Stomach (tissue), 9 donors: ENCODE results near the gene CCDC88B. TPM values are rescaled to one million over a fixed set of nuclear protein-coding genes. Genes with fewer than 3 reads are reported as not detected.
A peak's percentile ranks its signal among the peaks of the same experiment; 100 is the strongest.

Source experiments
- DNase-seq, 2 donors: peaks; one replicate each; pipeline versions ENCODE4 v3.0.0 to v3.0.0-alpha.2; 2013 to 2019
- H3K27ac ChIP-seq, 5 donors: fragments of 200-600 bp in 4 of 5; sonication (generic) in 4 of 5; one replicate each; pipeline ENCODE4 v1.5.1; 2013 to 2019; ENCODE audit warnings: mild to moderate bottlenecking in 1 of 5, moderate library complexity in 1 of 5
- H3K27me3 ChIP-seq, 3 donors: fragments of 200-600 bp; sonication (generic); one replicate each; pipeline ENCODE4 v1.5.1; 2017 to 2019; ENCODE audit warnings: mixed run types in 1 of 3
- H3K36me3 ChIP-seq, 4 donors: fragments of 200-600 bp; sonication (generic); 1 replicate in 3 of 4; 2 replicates in 1 of 4; pipeline ENCODE4 v1.5.1; 2016 to 2019
- H3K4me1 ChIP-seq, 4 donors: fragments of 200-600 bp; sonication (generic); one replicate each; pipeline ENCODE4 v1.5.1; 2016 to 2019
- H3K4me3 ChIP-seq, 4 donors: fragments of 200-600 bp; sonication (generic) in 3 of 4; one replicate each; pipeline ENCODE4 v1.5.1; 2016 to 2019; ENCODE audit warnings: mild to moderate bottlenecking in 1 of 4
- H3K9me3 ChIP-seq, 4 donors: fragments of 200-600 bp; sonication (generic); one replicate each; pipeline ENCODE4 v1.5.1; 2016 to 2019
- CTCF ChIP-seq, 7 experiments: fragments of 450-650 bp in 4 of 7; fragments of 200-600 bp in 3 of 7; sonication (generic) in 3 of 7; IDR thresholded peaks; one replicate each; pipeline ENCODE4 v1.5.1; 2016 to 2019; ENCODE audit warnings: antibody characterized with exemption in 7 of 7, control low read depth in 2 of 7, mild to moderate bottlenecking in 1 of 7
- EP300 ChIP-seq: sonication (generic); formaldehyde crosslinking; IDR thresholded peaks from one replicate; pipeline ENCODE4 v1.6.1; 2017; ENCODE audit warnings: antibody characterized with exemption
- POLR2A ChIP-seq, 4 donors: fragments of 450-650 bp; IDR thresholded peaks; one replicate each; pipeline ENCODE4 v1.6.1; 2016; ENCODE audit warnings: antibody characterized with exemption in 4 of 4, control low read depth in 2 of 4, mild to moderate bottlenecking in 1 of 4, moderate library complexity in 1 of 4
- POLR2AphosphoS5 ChIP-seq, 3 donors: sonication (generic); formaldehyde crosslinking; IDR thresholded peaks; one replicate each; pipeline ENCODE4 v1.6.1; 2016; ENCODE audit warnings: antibody characterized with exemption in 3 of 3
- WGBS, 5 donors: extraction: QIAGEN DNeasy Blood & Tissue Kit in 3 of 5; methylation state at CpG; one replicate each; pipeline versions ENCODE4 v1.1.5 to v1.1.7; 2013 to 2018; 5-methylcytosine and 5-hydroxymethylcytosine counted together
- intact Hi-C: fragments of 100-400 bp; cut with DNase I; formaldehyde crosslinking; loops from one replicate; pipeline ENCODE4 v1.15.1; 2023; ENCODE audit warnings: low total_unique reads
- polyA plus RNA-seq, 3 donors: library from polyadenylated mRNA; stranded (reverse); fragments of 200-250 nt; gene quantifications; one replicate each; pipeline ENCODE4 v1.2.3, GENCODE V29; 2013
- total RNA-seq, 5 donors: library from RNA; depleted of rRNA; stranded (reverse); fragments of >200 nt; gene quantifications; one replicate each; pipeline versions ENCODE4 v1.1.0 to v1.2.3, GENCODE V29; 2014 to 2016
- donor health status: healthy with polysubstance abuse.
- donor health status: Bipolar disorder and iron deficiency.
- donor health status: healthy.

The CCDC88B gene
- total and polyA plus RNA-seq, 8 donors: 1.8 to 137 (median 37.0) TPM

GRCh38 chr11:64304032-64304315, 36.0 kb upstream of the CCDC88B start:
- H3K4me1 ChIP-seq: peaks cover 49 to 60% (median 56%) of the 10 kb centered on the region in 4 donors
- DNase-seq: no peak
- H3K9me3 ChIP-seq: no peaks in the 10 kb centered on the region
- WGBS, 5 donors: 41 to 54% (median 50%) methylated on average over 4 to 5 of the region's 5 CpGs
- TF ChIP-seq POLR2A (IDR thresholded peaks at IDR 0.05): no peak
- no peak for TF ChIP-seq EP300
- TF ChIP-seq POLR2AphosphoS5 (IDR thresholded peaks at IDR 0.05): no peak
- TF ChIP-seq CTCF (IDR thresholded peaks at IDR 0.05): no peak
- peaks cover 3 to 47% (median 19%) of the 10 kb centered on the region in 3 donors for H3K27me3 ChIP-seq
- H3K4me3 ChIP-seq: peak overlapping the region; percentile 64 to 82 (median 76)
- H3K36me3 ChIP-seq: peaks cover 0 to 11% (median 7%) of the 10 kb centered on the region in 4 donors
- H3K27ac ChIP-seq: peak overlapping the region; percentile 95 to 97 (median 96)
- intact Hi-C loops: no loop called here

- H3K27me3 ChIP-seq: peaks cover 3 to 42% (median 13%) of the 10 kb centered on the region in 3 donors
- peaks cover 44 to 54% (median 51%) of the 10 kb centered on the region in 4 donors for H3K4me1 ChIP-seq
- peaks cover 0 to 14% (median 7%) of the 10 kb centered on the region in 4 donors for H3K36me3 ChIP-seq
- WGBS, 5 donors: 0 to 1% (median 0%) methylated on average over 37 to 46 of the region's 46 CpGs
- no peak for TF ChIP-seq POLR2A (IDR thresholded peaks at IDR 0.05)
- TF ChIP-seq EP300: no peak
- TF ChIP-seq CTCF (IDR thresholded peaks at IDR 0.05): peak in 6 of 7 experiments; percentile 28 to 96 (median 88)
- peak in 1 of 3 donors; percentile 76 for TF ChIP-seq POLR2AphosphoS5 (IDR thresholded peaks at IDR 0.05)
- peak overlapping the region; percentile 64 to 82 (median 76) for H3K4me3 ChIP-seq
- H3K9me3 ChIP-seq: no peaks in the 10 kb centered on the region
- intact Hi-C loops: no loop called here
- peak overlapping the region; percentile 95 to 97 (median 96) for H3K27ac ChIP-seq
- DNase-seq: peak; percentile 96 to 97
Observed at GRCh38 chr11:64304316-64305072, 35.5 kb upstream of the CCDC88B start.

GRCh38 chr11:64305075-64305690, 34.8 kb upstream of the CCDC88B start, which contains the start of gene ESRRA:
Gene ESRRA (plus strand): TSS chr11:64305524. CDS start chr11:64307180, 1,656 bp downstream.
- Histone ChIP-seq H3K4me3 (peak within 1 kb of the TSS; percentile 64 to 82 (median 76)), H3K36me3 (peaks cover 0 to 14% (median 7%) of the 10 kb centered on the region in 4 donors), H3K4me1 (peaks cover 37 to 47% (median 44%) of the 10 kb centered on the region in 4 donors), H3K27ac (peak within 1 kb of the TSS; percentile 95 to 97 (median 96)), H3K27me3 (peaks cover 3 to 35% (median 6%) of the 10 kb centered on the region in 3 donors), H3K9me3 (no peaks in the 10 kb centered on the region)
- intact Hi-C loops: no loop called here
- TF ChIP-seq POLR2AphosphoS5 (IDR thresholded peaks at IDR 0.05) (peak; percentile 41 to 87 (median 84)), POLR2A (IDR thresholded peaks at IDR 0.05) (no peak)
- 0 to 1% (median 1%) methylated on average over 21 to 81 of the region's 81 CpGs for WGBS, 5 donors
- DNase-seq: peak; percentile 100

DNA sequence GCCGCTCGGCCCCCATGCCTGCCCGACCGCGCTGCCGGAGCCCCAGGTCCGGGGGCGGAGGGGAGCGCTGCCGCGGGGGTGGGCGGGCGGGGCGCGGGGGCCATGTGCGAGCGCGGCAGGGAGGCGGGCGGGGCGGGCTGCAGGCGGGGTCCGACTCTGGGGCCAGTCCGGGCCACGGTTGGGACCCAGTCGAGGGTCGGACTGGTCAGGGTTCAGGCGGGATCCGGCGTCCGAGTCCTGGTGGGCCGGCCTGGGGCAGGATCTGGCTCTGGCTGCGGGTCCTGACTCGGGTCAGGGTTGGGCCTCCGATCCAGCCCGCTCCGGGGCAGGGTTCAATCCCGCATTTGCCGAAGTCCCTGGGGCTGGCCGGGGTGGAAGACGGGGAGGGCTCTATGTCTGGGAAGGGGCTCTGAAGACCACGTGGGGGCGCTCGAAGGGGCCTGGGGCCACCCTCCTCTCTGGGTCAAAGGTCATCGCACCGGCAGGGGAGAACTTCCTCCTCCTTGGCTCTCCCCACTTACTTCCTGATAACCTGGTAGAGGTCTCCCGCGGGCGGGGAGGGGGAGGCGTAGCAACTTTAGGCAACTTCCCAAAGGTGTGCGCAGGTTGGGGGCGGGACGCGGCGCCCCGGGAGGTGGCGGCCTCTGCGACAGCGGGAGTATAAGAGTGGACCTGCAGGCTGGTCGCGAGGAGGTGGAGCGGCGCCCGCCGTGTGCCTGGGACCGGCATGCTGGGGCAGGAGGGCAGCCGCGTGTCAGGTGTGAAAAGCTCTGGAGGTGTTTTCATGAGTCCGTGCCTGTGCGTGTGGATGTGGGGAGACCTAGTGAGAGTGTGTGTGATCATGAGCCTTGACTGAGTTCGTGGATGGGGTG, 34.1 kb upstream of the CCDC88B start:
- Histone ChIP-seq H3K27me3 (peaks cover 0 to 28% (median 0%) of the 10 kb centered on the region in 3 donors), H3K9me3 (no peaks in the 10 kb centered on the region), H3K27ac (peak overlapping the region; percentile 95 to 97 (median 96)), H3K4me1 (peaks cover 30 to 45% (median 39%) of the 10 kb centered on the region in 4 donors), H3K36me3 (peaks cover 0 to 14% (median 9%) of the 10 kb centered on the region in 4 donors), H3K4me3 (peak overlapping the region; percentile 64 to 82 (median 76))
- intact Hi-C loops: no loop called here
- DNase-seq: peak; percentile 86 to 89
- TF ChIP-seq EP300 (no peak), CTCF (IDR thresholded peaks at IDR 0.05) (peak in 1 of 7 experiments; percentile 22), POLR2A (IDR thresholded peaks at IDR 0.05) (no peak), POLR2AphosphoS5 (IDR thresholded peaks at IDR 0.05) (peak in 2 of 3 donors; percentile 74 to 89)
- WGBS, 5 donors: 1 to 2% (median 1%) methylated on average over 26 to 71 of the region's 71 CpGs
